22Rv1 (cell line): ENCODE data around the gene PTPN12.

Experiments used
- ZFX ChIP-seq: fragments of 450-650 bp; IDR thresholded peaks from 2 replicates; pipeline ENCODE4 v1.6.1; 2017; ENCODE audit warnings: antibody characterized with exemption, borderline replicate concordance
- TF ChIP-seq, protein P1 (sequence below): fragments of 450-650 bp; IDR thresholded peaks from 2 replicates; pipeline ENCODE4 v1.5.1; 2017; ENCODE audit warnings: mild to moderate bottlenecking

DNA sequence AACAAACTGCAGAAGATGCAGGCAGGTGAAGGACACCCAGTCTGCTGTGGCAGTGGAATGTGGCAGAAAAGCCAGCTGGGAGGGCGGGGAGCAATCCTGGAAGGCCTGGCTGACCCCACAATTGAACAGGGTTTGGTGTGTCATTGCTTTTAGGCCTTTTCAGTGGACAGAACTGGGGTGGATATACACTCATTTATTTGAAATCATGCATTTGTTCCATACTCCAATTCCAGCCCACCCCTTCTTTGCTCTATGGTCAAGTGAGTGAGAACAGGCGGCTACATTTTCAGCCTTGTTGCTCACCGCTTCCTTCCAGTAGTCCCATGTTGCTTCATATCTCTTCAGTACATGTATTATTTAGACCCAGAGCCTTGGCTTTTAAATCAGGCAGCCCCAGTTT lies 39.8 kb downstream of the PTPN12 start:
- TF ChIP-seq, protein P1, sequence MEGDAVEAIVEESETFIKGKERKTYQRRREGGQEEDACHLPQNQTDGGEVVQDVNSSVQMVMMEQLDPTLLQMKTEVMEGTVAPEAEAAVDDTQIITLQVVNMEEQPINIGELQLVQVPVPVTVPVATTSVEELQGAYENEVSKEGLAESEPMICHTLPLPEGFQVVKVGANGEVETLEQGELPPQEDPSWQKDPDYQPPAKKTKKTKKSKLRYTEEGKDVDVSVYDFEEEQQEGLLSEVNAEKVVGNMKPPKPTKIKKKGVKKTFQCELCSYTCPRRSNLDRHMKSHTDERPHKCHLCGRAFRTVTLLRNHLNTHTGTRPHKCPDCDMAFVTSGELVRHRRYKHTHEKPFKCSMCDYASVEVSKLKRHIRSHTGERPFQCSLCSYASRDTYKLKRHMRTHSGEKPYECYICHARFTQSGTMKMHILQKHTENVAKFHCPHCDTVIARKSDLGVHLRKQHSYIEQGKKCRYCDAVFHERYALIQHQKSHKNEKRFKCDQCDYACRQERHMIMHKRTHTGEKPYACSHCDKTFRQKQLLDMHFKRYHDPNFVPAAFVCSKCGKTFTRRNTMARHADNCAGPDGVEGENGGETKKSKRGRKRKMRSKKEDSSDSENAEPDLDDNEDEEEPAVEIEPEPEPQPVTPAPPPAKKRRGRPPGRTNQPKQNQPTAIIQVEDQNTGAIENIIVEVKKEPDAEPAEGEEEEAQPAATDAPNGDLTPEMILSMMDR: no peak
- TF ChIP-seq ZFX: no peak
